Uterus (tissue), 2 donors: ENCODE data around the gene KRTAP5-1.
"Not testable (repeated sequence)": the region's sequence is repeated elsewhere in the genome, so short reads cannot be mapped to it uniquely, and the experiment has no call there.

Experiments used
- POLR2A ChIP-seq, 2 donors: fragments of 450-650 bp; IDR thresholded peaks; one replicate each; pipeline ENCODE4 v1.6.1; 2016; ENCODE audit warnings: antibody characterized with exemption in 2 of 2, mild to moderate bottlenecking in 1 of 2, moderate library complexity in 1 of 2
- TF ChIP-seq, protein P1 (sequence below), 4 experiments: fragments of 200-600 bp in 2 of 4; fragments of 450-650 bp in 2 of 4; sonication (generic) in 2 of 4; IDR thresholded peaks; one replicate each; pipeline ENCODE4 v1.5.1; 2016 to 2019; ENCODE audit warnings: antibody characterized with exemption in 4 of 4, mild to moderate bottlenecking in 2 of 4, moderate library complexity in 1 of 4

DNA sequence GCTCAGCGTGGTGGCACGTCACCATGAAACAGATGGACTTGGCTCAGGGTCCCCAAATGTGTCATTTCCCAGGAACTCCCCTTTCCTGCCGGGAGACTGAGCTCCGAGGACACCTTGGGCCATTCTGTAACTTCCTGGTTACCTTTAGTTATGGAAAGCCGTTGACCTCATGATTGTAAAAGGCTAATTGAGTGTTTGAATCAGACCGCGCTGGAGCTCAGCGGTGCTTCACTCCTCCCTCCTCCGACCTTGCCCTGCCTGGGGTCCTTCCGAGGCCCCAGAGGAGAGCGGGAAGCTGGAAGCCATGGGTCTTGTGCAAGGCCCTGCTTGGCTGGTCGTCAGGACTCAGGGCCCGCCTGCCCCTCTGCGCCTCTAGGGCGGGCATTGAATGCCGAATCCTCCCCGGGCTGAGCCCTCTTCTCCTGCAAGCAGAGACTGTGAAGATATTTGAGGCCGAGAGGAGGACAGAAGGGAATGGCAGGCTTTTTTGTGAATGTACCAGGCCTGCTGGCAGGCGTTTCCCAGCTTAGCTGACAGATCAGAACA, 11.6 kb upstream of the KRTAP5-1 start:
- not testable (repeated sequence) for TF ChIP-seq POLR2A (IDR thresholded peaks at IDR 0.05)
- TF ChIP-seq, protein P1, sequence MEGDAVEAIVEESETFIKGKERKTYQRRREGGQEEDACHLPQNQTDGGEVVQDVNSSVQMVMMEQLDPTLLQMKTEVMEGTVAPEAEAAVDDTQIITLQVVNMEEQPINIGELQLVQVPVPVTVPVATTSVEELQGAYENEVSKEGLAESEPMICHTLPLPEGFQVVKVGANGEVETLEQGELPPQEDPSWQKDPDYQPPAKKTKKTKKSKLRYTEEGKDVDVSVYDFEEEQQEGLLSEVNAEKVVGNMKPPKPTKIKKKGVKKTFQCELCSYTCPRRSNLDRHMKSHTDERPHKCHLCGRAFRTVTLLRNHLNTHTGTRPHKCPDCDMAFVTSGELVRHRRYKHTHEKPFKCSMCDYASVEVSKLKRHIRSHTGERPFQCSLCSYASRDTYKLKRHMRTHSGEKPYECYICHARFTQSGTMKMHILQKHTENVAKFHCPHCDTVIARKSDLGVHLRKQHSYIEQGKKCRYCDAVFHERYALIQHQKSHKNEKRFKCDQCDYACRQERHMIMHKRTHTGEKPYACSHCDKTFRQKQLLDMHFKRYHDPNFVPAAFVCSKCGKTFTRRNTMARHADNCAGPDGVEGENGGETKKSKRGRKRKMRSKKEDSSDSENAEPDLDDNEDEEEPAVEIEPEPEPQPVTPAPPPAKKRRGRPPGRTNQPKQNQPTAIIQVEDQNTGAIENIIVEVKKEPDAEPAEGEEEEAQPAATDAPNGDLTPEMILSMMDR (IDR thresholded peaks at IDR 0.05) = not testable (repeated sequence)
